OCI-LY1 (cell line): ENCODE data around the gene PTPRN2.

Experiments used
- H2AFZ ChIP-seq: fragments of 200-600 bp; sonication (generic), shearing (Covaris generic); 2 replicates; pipeline ENCODE4 v1.6.0; 2014; ENCODE audit warnings: antibody characterized with exemption, mild to moderate bottlenecking, low read length
- H3F3A ChIP-seq: fragments of 200-600 bp; sonication (generic), shearing (Covaris generic); 2 replicates; pipeline ENCODE4 v1.6.0; 2014; ENCODE audit warnings: mild to moderate bottlenecking, antibody characterized with exemption, low read length, moderate library complexity; ENCODE audit not compliant: insufficient read depth
- H3K27ac ChIP-seq: fragments of 200-600 bp; sonication (generic); 2 replicates; pipeline ENCODE4 v1.5.1; 2014; ENCODE audit warnings: low read length, mixed run types, mild to moderate bottlenecking, low read depth; ENCODE audit not compliant: poor library complexity, severe bottlenecking
- H3K27me3 ChIP-seq: fragments of 200-600 bp; sonication (generic); 2 replicates; pipeline ENCODE4 v1.6.0; 2014; ENCODE audit warnings: antibody characterized with exemption, mild to moderate bottlenecking, low read length, moderate library complexity; ENCODE audit not compliant: insufficient read depth
- H3K36me3 ChIP-seq: fragments of 200-600 bp; sonication (generic); 2 replicates; pipeline ENCODE4 v1.6.1; 2014; ENCODE audit warnings: mild to moderate bottlenecking, antibody characterized with exemption, low read length, moderate library complexity, mixed read lengths; ENCODE audit not compliant: insufficient read depth
- H3K4me1 ChIP-seq: fragments of 200-600 bp; sonication (generic); 2 replicates; pipeline ENCODE4 v1.5.1; 2014; ENCODE audit warnings: mild to moderate bottlenecking, low read length, moderate library complexity; ENCODE audit not compliant: insufficient read depth, severe bottlenecking
- H3K4me2 ChIP-seq: fragments of 200-600 bp; sonication (generic), shearing (Covaris generic); 2 replicates; pipeline ENCODE4 v1.6.1; 2014; ENCODE audit warnings: low read length
- H3K4me3 ChIP-seq: fragments of 200-600 bp; sonication (generic); 2 replicates; pipeline ENCODE4 v1.5.1; 2014; ENCODE audit warnings: low read length, low read depth, mild to moderate bottlenecking, mixed read lengths; ENCODE audit not compliant: poor library complexity, severe bottlenecking
- H3K79me2 ChIP-seq: fragments of 200-600 bp; shearing (Covaris generic); 2 replicates; pipeline ENCODE4 v1.6.1; 2016; ENCODE audit warnings: mixed run types, low read length, mixed read lengths; ENCODE audit not compliant: insufficient read depth
- H3K9ac ChIP-seq: fragments of 200-600 bp; sonication (generic), shearing (Covaris generic); 2 replicates; pipeline ENCODE4 v1.6.1; 2014; ENCODE audit warnings: mild to moderate bottlenecking, low read length, mixed read lengths
- H3K9me2 ChIP-seq: fragments of 200-600 bp; sonication (generic), shearing (Covaris generic); 2 replicates; pipeline ENCODE4 v1.6.1; 2014; ENCODE audit warnings: low read depth, mild to moderate bottlenecking, low read length, mixed read lengths
- H3K9me3 ChIP-seq: fragments of 200-600 bp; shearing (Covaris generic); 2 replicates; pipeline ENCODE4 v1.6.1; 2014; ENCODE audit warnings: low read length, mixed read lengths
- H4K20me1 ChIP-seq: fragments of 200-600 bp; sonication (generic), shearing (Covaris generic); 2 replicates; pipeline ENCODE4 v1.6.0; 2016; ENCODE audit warnings: mild to moderate bottlenecking, low read length; ENCODE audit not compliant: insufficient read depth
- EZH2 ChIP-seq: fragments of 200-600 bp; sonication (generic), shearing (Covaris generic); IDR thresholded peaks from 2 replicates; pipeline ENCODE4 v1.8.0; 2017; ENCODE audit warnings: borderline replicate concordance, mixed run types, mild to moderate bottlenecking, antibody characterized with exemption, low read length, moderate library complexity, mixed read lengths
- TF ChIP-seq, protein P1 (sequence below): fragments of 200-600 bp; sonication (generic), shearing (Covaris generic); IDR thresholded peaks from 2 replicates; pipeline ENCODE4 v1.5.1; 2017; ENCODE audit warnings: mild to moderate bottlenecking, antibody characterized with exemption, low read length, moderate library complexity, mixed read lengths

PTPRN2 gene

GRCh38 chr7:157944734-157945291, 642.8 kb downstream of the PTPRN2 start:
- no peaks in the 10 kb centered on the region for H3K9me2 ChIP-seq
- H3K9ac ChIP-seq: no peak overlapping the region
- TF ChIP-seq EZH2: no peak
- no peaks in the 10 kb centered on the region for H3F3A ChIP-seq
- H3K27me3 ChIP-seq: peaks cover 6% of the 10 kb centered on the region; the same call in 1 of the 2 replicates
- H3K9me3 ChIP-seq: 0 out of 2 replicates have a peak, but pooled peaks cover 3% of the 10 kb centered on the region
- H3K4me3 ChIP-seq: no peak overlapping the region
- no peaks in the 10 kb centered on the region for H3K36me3 ChIP-seq
- no peak overlapping the region for H3K4me2 ChIP-seq
- H3K79me2 ChIP-seq: no peaks in the 10 kb centered on the region
- H2AFZ ChIP-seq: no peak overlapping the region
- no peaks in the 10 kb centered on the region for H3K4me1 ChIP-seq
- no peaks in the 10 kb centered on the region for H4K20me1 ChIP-seq
- no peak overlapping the region for H3K27ac ChIP-seq

GRCh38 chr7:157944051-157944450, 643.6 kb downstream of the PTPRN2 start:
- Histone ChIP-seq H3K9ac (no peak overlapping the region), H3F3A (no peaks in the 10 kb centered on the region), H3K4me3 (no peak overlapping the region), H2AFZ (no peak overlapping the region), H3K4me2 (no peak overlapping the region), H3K9me3 (0 out of 2 replicates have a peak, but pooled peaks cover 3% of the 10 kb centered on the region), H3K36me3 (no peaks in the 10 kb centered on the region), H3K4me1 (no peaks in the 10 kb centered on the region), H4K20me1 (no peaks in the 10 kb centered on the region), H3K27me3 (no peaks in the 10 kb centered on the region; the same call in 1 of the 2 replicates), H3K79me2 (no peaks in the 10 kb centered on the region), H3K27ac (no peak overlapping the region), H3K9me2 (no peaks in the 10 kb centered on the region)
- TF ChIP-seq, protein P1, sequence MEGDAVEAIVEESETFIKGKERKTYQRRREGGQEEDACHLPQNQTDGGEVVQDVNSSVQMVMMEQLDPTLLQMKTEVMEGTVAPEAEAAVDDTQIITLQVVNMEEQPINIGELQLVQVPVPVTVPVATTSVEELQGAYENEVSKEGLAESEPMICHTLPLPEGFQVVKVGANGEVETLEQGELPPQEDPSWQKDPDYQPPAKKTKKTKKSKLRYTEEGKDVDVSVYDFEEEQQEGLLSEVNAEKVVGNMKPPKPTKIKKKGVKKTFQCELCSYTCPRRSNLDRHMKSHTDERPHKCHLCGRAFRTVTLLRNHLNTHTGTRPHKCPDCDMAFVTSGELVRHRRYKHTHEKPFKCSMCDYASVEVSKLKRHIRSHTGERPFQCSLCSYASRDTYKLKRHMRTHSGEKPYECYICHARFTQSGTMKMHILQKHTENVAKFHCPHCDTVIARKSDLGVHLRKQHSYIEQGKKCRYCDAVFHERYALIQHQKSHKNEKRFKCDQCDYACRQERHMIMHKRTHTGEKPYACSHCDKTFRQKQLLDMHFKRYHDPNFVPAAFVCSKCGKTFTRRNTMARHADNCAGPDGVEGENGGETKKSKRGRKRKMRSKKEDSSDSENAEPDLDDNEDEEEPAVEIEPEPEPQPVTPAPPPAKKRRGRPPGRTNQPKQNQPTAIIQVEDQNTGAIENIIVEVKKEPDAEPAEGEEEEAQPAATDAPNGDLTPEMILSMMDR: no peak
- TF ChIP-seq EZH2: no peak

- H3K4me2 ChIP-seq: no peak overlapping the region
- H3K9me3 ChIP-seq: 0 out of 2 replicates have a peak, but pooled peaks cover 3% of the 10 kb centered on the region
- TF ChIP-seq, protein P1: no peak
- no peak for TF ChIP-seq EZH2
These were observed 644.1 kb downstream of the PTPRN2 start for GRCh38 chr7:157943561-157943960.

GRCh38 chr7:157941210-157941609, 646.4 kb downstream of the PTPRN2 start:
- Histone ChIP-seq H2AFZ (no peak overlapping the region), H3K27me3 (peaks cover 3% of the 10 kb centered on the region; the same call in 1 of the 2 replicates), H4K20me1 (no peaks in the 10 kb centered on the region), H3K27ac (no peak overlapping the region), H3K9me3 (no peaks in the 10 kb centered on the region), H3K4me2 (no peak overlapping the region), H3K4me3 (no peak overlapping the region), H3K9me2 (no peaks in the 10 kb centered on the region), H3F3A (no peaks in the 10 kb centered on the region), H3K9ac (no peak overlapping the region), H3K79me2 (no peaks in the 10 kb centered on the region), H3K4me1 (no peaks in the 10 kb centered on the region), H3K36me3 (no peaks in the 10 kb centered on the region)
- no peak for TF ChIP-seq EZH2
- TF ChIP-seq, protein P1: no peak

More at GRCh38 chr7:157943561-157943960, 644.1 kb downstream of the PTPRN2 start:
- no peaks in the 10 kb centered on the region for H3F3A ChIP-seq
- H3K27ac ChIP-seq: no peak overlapping the region
- H4K20me1 ChIP-seq: no peaks in the 10 kb centered on the region
- H3K36me3 ChIP-seq: no peaks in the 10 kb centered on the region
- H3K4me3 ChIP-seq: no peak overlapping the region
- no peak overlapping the region for H2AFZ ChIP-seq
- no peaks in the 10 kb centered on the region for H3K79me2 ChIP-seq
- no peaks in the 10 kb centered on the region for H3K4me1 ChIP-seq
- H3K9ac ChIP-seq: no peak overlapping the region
- no peaks in the 10 kb centered on the region; the same call in 1 of the 2 replicates for H3K27me3 ChIP-seq
- H3K9me2 ChIP-seq: no peaks in the 10 kb centered on the region
